Neural cell (in vitro differentiated cells): ENCODE measurements around the gene LRP2.
"Not testable (repeated sequence)": the region's sequence is repeated elsewhere in the genome, so short reads cannot be mapped to it uniquely, and the experiment has no call there.

Source experiments
- CTCF ChIP-seq: fragments of 450-650 bp; IDR thresholded peaks from 2 replicates; pipeline ENCODE4 v1.5.1; 2014; ENCODE audit warnings: antibody characterized with exemption, mild to moderate bottlenecking, moderate library complexity; ENCODE audit not compliant: poor library complexity, severe bottlenecking
- EP300 ChIP-seq: fragments of 450-650 bp; conservative IDR thresholded peaks from 2 replicates; pipeline ENCODE4 v1.6.1; 2014; ENCODE audit warnings: antibody characterized with exemption, mild to moderate bottlenecking, moderate library complexity; ENCODE audit not compliant: poor library complexity, severe bottlenecking
- EZH2 ChIP-seq: fragments of 200-600, 300-800 bp; shearing (Covaris generic), sonication (generic); IDR thresholded peaks from 2 replicates; pipeline ENCODE4 v1.6.1; 2014; ENCODE audit warnings: antibody characterized with exemption, low read length, borderline replicate concordance, mild to moderate bottlenecking; ENCODE audit not compliant: insufficient read depth, poor library complexity, severe bottlenecking
- POLR2AphosphoS5 ChIP-seq: IDR thresholded peaks from 2 replicates; pipeline ENCODE4 v1.6.1; 2012

- TF ChIP-seq CTCF, EP300, EZH2, POLR2AphosphoS5: not testable (repeated sequence)
These were observed 36.4 kb downstream of the LRP2 start for GRCh38 chr2:169325886-169326285.
